AG08395 (cell line): ENCODE data around the gene AP1B1.
"Not testable (repeated sequence)": the region's sequence is repeated elsewhere in the genome, so short reads cannot be mapped to it uniquely, and the experiment has no call there.

Source experiments
- DNase-seq: peaks from one replicate; pipeline ENCODE4 v3.0.0; 2012; ENCODE audit warnings: mixed read lengths, low spot score

The AP1B1 gene

DNA sequence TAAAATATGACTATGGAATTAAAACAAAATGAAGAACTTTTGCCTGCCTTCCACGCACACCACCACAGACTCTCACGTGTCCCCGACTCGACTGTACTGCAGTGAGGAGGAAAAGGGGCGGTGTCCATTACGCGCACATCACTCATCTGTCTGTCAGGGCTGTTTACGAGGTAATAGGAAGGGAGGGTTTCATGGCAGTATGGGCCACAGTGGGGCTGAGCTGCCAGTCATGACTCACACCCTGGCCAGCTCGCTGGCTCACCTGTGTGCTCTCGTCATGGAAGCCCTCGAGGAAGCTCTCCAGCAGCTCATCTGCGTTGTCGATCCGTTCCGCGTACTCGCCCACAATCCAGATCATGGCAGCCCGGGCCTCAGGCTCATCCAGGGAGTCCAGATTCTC, 39.4 kb downstream of the AP1B1 start:
- no peak for DNase-seq

DNA sequence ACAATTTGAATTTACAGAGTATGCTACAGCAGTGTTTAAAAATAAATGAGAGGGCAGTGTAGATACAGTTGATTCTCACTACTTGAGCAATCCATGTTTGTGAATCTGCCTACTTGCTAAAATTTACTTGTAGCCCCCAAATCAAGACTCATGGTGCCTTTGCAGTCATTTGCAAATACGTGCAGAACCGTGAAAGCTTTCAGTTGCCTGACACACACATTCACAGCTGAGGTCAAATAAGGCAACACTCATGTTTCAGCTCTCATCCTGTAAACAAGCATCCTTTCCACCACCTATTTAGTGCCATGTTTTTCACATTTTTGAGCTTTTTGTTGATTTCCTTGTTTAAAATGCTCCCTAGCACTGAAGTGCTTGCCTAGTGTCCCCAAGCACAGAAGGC, 40.3 kb downstream of the AP1B1 start:
- no peak for DNase-seq

DNA sequence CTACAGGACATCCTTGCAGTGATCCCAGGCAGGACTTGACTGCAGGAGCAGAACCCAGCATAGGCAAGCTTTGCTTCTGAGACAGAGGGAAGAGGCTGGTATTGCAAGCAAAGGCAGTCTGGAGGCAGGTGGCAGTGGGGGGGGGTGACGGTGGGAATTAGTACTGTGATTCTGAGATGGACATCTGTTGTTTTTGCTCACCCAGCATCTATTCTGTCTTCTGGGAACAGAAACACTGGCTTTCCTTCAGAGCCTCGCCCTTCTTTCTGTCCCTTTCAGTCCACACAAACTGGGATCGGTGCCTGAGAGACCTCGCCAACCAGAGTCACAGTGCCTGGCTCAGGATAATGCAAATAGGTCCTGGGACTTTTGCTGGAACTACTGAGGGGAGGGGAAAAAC, 41.7 kb downstream of the AP1B1 start:
- DNase-seq, result no peak

DNA sequence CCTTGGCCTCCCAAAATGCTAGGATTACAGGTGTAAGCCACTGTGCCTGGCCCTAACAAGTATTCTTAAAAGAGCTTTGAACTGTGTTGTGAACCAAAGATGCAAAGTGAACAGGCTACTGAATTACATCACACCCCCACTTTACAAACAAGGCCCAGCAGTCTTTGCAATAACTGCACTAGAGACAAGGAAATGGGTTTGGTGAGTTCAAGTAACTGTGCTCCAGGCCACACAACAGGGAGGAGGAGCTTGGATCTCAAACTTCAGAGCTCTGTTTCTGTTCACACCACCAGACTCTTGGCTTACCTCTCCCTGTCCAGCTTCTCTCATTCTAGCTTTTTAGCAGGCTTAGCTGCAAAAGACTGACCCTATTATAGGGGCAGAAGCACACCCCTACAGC, 42.4 kb downstream of the AP1B1 start:
- DNase-seq, result no peak

DNA sequence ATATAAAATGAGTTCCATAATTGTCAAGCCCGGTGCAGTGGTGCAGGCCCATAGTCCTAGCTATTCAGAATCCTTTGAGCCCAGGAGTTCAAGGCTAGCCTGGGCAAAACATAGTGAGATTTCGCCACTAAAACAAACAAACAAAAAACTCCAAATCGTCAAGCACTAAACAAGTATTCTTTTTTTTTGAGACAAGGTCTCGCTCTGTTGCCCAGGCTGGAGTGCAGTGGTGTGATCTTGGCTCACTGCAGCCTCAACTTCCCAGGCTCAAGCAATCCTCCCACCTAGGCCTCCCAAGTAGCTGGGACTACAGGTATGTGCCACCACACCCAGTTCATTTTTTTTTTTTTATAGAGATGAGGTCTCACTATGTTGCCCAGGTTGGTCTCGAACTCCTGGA, 43.5 kb downstream of the AP1B1 start:
- not testable (repeated sequence) for DNase-seq

DNA sequence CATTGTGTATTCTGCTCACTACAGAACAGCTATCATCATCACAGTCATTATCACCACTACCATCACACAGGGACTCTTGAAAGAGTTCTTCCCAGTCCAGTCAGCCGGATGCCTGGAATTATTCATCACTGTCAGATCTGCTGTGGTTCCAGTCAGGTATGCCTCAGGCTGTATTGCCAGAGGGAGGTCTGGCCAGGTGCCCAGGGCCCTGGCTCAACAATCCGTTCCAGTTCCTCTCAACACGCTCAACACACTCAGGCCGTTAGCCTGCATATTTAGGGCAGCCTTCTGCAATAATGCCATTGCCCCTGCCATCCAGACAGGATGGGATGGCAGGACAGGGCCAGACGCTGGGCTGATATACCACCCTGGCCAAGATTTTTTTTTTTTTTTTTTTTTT, 44.2 kb downstream of the AP1B1 start:
- DNase-seq, result peak; percentile 96

DNA sequence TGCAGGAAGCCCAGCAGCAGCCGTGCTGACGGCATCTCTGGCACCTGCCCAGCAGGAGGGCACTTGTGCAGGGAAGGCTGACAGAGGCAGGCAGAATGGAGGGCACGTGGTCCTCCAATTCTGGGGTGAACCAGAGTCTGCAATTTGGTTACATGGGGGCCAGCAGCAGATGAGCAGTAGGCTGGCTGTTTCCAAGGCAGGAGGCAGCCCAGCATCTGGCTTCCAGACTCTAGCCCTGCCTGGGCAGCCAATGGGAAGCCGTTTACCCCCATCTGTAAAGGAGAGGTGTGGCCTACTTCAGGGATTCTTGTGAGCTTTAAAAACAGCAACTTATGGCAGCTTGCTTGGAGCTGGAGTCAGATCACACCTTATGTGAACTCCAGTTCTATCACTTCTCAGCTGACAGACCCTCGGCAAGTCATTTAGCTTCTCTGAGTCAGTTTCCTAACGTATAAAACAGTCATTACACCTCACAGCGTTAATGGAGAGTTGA, 45.0 kb downstream of the AP1B1 start:
- peak; percentile 92 for DNase-seq

DNA sequence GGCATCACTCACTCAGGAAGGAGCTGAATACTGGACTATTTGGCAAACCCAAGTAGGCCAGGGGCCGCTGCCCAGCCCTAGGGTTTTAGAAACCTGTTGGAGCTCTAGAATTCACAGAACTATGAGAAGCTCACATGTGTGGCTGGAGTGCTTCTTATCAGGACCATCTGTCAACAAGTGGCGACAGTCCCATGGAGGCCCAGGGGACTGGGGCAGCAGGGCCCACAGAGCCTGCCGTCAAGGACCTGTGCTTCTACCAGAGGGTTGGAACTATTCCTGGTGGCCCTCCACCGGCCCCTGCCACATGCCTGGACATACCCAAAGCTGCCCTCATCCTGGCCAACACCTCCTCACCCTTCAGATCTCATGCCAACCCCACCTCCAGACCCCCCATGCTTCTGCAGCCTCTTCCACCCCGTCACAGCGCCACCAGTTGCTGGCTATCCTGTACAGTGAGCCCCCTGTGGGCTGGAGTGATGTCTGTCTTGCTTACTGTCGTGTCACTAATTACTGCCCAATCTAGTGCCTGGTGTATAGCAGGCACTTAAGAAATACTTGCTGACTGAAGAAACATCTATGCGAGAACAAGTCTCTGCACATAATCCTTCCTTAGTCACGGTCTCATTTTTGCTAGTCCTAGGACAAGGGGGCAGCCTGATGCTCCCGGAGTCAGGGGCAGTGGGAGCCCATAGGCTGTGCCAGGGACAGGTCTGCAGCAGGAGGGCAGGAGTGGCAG, 45.6 kb downstream of the AP1B1 start:
- DNase-seq, result no peak

DNA sequence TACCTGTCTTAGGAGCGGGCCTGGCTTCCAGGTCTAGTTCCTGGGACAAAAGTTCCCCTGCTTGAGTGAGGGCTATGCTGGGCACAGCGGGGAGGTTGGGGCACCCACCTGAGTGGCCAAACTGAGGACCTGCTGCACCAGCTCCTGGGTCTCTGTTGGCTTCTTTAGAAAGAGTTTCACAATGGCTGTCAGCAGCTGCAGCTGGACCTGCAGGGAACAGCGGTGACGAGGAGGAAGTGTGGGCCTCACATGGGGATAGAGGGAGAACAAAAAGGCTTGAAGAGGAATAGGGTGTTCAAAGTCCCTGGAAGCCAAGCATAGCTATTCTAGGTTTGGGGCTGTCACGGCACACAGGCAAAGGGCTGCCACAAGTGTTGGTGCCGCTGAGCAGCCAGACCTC, 46.2 kb downstream of the AP1B1 start:
- no peak for DNase-seq

DNA sequence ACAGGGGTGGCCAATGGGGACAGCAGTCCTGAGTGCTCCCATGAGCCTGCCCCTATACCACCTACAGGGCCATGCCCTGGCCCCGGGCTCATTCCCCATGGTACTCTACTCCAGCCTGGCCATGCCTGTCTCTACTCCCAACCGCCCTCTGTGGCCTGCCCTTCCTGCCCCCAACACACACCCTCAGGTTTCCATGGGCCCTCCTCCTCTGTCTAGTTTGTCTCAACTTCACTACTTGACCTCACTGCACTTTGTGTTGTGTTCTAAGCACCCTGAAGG, 46.6 kb downstream of the AP1B1 start:
- DNase-seq, result no peak

DNA sequence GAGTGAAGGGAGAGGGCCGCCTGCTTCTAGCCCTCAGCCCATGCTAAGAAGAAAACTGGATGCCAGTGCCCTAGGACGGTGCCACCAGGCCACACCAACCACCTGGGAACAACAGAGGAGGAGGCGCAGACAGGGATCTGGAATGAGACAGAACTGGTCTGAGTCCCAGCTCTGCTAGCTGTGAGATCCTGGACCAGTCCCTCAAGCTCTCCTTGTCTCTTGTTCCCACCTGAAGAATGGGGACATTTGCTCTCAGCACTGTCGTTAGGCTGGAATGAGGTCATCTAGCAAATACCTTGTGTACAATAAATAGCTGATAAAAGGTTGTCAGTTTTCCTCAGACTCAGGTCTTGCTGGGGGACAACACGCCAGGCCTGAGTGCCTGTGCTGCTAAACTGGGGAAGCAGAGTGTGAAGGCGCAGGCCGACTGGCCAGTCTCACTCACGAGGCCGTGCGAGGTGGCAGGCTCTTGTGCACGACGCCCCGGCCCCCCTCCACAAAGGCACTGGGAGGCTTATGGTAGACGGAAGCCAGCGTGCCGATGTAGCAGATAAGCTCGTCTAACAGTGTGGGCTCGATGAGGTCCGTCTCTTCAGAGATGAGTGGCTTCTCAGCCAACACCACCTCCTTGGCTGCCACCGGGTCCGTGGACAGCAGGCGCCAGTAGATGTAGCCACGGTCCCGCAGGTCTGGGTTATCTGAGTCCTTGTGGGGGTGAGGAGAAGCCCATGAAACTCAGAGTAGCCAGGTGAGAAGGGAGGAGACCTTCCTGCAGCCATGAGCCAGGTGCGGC, 47.1 kb downstream of the AP1B1 start:
- no peak for DNase-seq

DNA sequence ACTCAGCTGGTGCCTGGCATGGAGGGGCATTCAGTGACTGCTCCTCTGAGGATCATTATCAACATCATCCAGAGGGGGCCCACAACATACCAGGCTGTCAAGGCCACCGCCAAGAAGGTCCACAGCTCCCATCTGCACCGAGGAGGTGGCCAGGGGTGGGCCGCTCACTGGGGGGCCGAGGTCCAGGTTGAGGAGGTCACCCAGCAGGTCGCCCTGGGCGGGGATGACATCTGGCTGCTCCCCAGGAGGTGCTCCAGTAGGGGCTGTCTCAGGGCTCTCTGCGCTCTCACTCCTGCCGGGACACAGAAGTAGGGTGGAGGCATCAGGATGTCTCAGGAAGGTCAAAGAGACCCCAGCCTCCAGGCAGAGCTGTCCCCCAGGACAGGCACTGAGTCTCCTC, 47.8 kb downstream of the AP1B1 start:
- DNase-seq, result no peak

DNA sequence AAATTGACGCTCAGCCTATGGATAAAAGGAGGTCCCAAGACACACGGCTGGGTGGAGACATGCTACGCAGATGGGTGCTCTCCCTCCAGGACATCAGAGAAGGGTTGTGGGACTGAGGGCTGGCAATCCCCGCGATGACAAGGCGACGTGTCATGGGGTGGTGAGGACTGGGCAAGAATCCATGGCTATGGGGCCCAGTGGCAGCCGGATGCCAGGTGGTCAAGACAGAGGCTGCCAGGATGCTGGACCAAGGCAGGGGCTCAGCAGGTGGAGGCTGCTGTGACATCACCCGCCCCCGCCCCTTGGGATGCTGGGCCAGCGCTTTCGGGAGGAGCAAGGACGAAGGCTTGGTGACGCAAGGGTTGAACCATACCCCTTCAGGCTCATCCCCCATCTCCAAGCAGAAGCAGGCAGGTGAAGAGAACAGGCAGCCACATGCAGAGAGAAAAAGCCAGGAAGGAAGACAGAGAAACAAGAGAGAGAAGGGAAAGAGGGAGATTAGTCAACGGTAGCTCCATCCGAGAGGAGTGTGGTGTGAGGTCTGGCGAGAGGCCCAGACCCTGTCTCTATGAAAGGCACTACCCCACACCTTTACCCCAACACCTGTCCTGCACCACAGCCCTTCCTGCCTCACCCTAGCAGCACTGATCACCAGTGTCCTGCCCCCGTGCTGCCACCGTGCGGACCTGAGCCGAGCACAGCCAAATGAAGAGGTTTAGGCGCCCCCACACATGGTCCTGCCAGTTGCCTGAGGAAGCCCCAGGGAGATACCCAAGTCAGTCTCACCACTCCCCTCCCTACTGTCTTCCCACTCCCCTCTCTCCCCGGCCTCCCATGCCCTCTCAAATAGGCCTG, 48.8 kb downstream of the AP1B1 start:
- DNase-seq, result no peak

DNA sequence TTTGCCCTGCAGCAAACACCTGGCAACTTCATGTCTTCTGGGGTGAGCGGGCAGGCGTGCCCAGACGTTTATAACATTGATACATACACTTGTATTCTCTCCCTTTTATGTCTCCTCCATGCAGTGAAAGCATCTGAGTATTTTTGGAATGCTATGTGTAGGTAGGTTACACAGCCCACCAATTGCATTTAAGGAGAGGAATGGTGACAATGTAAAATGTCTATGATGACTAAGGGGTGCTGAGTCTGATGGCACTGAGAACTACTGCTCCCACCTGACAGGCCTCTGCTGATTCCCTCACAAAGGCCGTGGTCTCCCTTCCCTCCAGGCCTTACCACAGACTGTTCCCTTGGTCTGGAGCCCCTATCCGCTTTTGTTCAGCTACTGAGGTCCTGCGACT, 50.0 kb downstream of the AP1B1 start:
- no peak for DNase-seq

DNA sequence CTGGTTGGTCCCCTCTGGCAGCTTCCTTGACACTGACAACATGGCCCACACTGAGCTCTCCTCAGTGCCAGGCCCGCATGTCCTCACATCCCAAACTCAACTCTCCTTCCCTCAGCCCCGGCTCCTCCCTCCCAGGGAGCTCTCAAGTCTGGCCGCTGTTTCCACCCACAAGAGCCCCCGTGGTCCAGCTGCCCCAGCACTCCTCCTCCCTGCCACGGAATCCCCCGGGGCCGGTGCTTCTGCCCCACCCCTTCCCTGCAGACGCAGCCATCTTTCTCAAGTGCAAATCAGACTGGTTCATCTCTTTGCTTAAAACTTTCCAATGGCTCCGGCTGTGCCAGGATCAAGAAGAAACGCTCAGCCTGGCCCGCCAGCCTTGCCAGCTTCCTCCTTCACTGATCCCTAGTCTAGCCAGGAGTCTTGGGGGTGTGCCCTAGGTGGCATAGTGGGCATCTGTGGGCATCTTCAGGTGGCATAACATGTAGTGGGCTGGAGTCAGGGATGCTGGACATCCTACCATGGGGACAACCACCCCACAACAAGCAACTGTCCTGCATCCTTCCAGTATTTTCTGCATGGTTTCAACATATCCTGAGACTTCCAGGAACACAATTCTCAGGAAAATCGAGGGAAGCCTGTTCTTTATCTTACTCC, 50.6 kb downstream of the AP1B1 start:
- no peak for DNase-seq

DNA sequence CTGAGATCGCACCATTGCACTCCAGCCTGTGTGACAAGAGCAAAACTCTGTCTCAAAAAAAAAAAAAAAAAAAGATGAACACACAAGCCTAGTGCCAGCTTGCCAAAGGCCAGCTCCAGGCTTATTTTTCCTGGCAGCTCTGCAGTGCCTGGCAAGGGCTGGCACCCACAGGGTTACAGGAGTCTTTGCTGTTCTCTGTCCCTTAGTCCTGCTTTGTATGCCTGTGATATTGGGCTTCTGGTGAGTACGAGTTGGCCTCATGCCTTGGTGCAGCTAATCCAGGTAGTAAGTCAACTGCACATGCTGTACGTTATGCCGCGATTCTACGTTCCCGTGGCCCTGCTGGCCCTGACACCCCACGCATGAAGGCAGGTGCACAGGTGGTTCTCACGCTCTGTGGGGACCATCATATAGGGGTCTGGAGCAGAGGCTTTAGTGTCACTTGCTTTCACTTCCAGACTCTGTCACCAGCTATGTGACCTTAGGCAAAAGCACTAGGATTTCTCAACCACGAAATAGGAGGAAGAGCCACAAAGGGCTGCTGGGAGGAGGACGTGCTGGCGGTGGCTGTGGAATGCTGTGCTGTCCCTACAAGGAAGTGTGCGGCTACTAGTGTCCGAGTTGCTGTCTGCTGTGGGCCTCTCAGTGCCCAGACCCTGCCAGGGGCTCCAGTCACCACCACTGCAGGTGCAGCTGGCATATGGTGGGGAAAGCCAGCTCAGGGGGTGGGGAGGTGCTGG, 51.4 kb downstream of the AP1B1 start:
- DNase-seq, result no peak

DNA sequence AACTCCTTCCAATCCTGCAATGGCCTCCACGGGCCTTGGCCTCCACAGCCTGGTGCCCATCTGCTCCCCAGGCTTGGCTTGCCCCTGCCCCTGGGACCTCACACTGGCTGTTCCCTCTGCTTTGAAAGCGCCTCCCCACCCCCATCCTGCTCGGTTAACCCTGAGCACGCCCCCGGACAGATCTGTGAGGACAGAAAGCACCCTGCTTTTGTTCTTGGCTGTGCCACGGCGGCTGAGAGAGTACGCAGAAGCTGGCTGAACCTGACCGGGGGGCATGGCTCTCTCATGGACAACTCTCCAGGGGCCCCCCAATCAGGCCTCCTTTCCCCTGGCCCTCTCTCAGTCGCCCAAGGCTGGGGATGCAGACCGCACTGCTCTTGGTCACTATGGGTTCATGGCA, 52.7 kb downstream of the AP1B1 start:
- no peak for DNase-seq

DNA sequence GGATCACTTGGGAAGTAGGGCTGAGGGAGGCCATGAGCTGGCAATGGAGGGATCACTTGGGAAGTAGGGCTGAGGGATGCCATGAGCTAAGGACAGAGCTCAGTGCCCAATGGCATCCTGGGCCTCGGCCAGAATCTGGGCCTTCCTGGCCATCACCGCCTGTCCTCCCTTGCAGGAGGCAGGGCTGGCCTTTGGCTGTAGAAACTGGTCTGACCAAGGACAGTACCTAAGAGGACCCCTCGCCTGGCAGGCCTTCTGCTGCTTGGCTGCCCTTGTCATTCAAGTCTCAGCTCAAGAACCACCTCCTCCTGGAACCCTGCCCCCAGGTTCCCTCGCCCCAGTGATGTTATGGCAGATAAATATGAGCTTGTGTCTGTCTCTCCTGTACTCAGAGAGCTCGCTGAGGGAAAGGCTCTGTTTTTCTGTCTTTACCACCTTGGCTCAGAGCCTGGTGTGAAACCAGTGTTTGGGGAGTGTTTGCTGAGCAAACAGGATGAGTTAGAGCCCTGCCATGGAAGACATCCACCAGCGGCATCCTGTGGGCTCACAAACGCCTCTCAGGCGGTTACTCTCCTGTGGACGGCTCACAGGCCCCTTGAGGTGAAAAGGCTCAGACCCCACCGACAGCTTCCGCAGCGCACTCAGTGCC, 53.5 kb downstream of the AP1B1 start:
- no peak for DNase-seq

DNA sequence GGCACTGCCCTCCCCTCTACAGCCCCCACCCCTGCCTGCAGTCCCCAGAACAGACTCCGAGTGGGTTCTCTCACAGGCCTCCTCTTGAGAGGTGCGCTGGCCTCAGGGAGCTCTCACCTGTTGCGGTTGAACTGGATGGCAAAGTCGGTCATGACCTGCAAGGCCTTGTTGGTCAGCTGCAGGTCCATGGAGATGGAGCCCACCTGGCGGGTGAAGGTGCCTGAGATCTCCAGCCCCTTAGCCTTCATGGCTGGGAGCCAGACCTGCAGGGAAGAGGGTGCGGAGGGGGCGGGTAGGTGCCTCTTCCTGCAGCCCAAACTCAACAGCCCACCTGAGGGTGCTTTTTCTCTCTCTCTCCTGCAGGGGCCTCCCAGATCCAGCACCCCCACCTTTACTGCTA, 54.2 kb downstream of the AP1B1 start:
- no peak for DNase-seq

DNA sequence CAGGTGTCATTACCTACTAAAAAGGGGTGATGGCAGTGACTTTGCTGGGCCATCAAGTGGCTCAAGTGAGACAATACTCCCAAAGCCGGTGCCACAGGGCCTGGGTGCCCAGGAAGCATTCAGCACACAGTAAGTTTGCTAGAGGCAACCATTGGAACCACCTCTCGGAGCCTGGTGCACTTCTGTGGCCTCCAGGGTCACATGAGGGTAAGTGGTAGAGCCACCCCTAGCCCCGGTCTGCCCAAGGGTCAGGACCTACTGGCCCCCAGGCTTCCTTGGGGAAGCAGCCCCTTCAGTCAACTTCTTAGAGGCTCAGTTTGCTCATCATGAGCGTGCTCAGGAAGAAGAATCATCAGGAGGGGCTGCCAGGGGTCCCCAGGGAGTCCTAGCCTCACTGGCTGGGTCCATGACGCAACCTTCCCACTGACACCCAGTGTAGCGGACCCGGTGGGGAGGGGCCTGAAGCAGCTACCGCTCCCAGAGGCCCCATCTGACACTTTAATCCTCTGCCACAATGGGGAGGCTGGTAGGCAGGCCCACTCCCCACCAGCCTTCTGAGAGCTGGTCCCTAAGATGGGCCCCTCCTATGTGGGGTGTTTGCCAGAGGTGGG, 55.4 kb downstream of the AP1B1 start:
- DNase-seq, result no peak
